Colon (tissue), 2 donors: ENCODE measurements around the gene SPARC.

Source experiments
- FAIRE-seq: peaks from 2 replicates; lab custom pipeline; 2012; peaks lifted over from hg19 to GRCh38; lab: Jason Lieb, UNC
- donor health status: control.
- donor health status: control.

SPARC gene

DNA sequence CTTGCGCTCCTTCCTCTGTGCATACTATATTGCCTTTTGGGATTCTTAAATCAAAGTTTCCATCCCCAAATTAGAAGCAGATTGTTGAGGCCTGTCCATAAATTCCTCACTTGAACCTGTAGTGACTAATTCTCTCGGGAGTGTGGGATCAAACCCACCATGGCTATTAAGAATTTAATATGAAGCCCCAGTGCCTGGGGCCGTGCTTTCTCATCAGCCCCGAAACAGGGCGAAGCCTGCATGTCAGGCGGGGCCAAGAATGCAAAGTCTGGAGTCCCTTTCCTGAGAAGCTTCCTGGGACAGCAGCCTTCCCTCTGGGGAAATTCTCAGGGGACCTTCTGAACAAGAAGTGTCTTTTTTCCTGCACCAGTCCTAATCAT lies 66.3 kb downstream of the SPARC start:
- FAIRE-seq, result no peak

DNA sequence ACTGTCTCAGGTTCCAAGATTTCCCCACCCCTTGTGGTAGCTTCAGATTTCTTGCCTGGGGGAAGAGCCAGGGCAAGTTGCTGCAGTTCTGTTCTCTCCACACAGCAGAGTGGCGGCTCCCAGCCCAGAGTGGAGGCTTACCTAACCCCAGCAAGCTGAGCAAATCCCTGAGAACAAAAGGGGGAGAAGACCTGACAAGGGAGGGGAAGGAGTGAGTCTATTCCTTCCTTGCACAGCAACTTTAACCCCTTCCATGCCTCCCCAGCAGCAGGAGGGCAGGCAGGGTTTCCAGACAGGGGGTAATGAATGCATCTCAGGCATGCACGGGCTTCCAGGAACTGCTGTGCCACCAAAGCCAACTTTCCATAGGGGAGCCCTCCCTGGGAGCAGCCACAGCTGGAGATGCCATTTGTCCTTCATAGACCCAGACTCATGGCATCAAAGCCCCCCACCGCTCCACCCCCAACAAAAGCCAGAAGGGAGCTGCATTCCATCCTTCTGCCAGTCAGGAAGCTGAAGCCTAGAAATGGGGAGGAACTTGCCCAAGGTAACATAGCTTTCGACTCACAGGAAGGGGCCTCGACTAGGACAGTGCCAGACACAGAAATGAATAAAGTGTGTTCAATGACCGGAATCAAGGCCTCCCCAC lies 66.8 kb downstream of the SPARC start:
- no peak for FAIRE-seq

DNA sequence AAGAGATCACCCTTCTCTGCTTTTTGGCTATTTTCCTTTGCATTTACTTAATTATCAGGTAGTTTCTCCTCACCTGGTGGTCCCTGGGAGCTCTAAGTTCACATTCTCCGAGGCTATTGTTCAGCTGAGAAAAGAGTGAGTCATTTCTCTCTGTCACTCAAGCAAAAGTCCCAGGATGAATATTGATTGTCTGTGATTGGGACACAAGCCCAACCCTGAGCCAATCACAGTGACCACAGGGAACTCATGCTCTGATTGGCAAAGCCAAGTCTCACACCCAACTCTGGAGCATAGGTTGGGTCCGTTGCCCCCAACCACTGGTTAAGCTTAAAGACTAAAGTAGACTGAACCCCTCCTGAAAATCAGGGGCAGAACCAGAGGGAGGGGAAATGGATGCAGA lies 67.8 kb downstream of the SPARC start:
- FAIRE-seq, result no peak

DNA sequence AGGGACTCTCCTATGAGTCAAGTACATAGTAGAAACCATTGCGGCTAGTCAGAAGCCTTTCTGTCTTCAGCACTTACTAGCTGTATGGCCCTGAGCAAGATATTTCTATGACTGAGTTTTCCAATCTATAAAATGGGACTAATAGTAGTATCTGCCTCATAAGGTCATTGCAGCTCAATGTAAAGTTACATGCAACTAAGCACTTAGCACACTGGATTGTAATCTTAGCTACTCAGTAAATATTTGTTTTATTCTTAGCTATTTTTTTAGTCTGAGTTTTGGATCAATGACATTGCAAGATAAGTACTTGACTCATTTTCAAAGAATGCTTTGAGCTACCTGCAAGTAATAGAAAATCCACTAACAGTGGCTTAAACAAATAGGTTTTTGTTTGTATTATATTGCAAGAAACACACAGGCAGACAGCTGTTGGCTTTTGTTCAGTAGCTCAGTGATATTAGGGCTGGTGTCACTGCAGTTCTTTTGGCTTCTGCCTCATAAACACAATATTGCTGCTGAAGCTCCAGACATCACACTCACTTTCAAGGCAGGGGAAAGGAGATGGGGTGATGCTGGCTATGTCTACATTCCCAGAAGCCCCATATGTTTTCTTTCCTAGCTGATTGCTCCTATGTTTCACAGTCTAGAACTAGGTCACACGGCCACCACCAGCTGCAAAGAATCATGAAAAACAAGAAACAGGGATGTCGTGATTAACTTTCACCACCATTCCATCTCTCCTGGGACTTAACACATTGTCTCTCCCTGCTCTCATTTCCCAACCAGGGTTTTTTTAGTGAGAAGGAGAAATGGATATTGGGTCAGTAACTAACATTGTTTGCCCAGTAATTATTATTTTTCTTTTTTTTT lies 68.6 kb downstream of the SPARC start:
- FAIRE-seq, result no peak

DNA sequence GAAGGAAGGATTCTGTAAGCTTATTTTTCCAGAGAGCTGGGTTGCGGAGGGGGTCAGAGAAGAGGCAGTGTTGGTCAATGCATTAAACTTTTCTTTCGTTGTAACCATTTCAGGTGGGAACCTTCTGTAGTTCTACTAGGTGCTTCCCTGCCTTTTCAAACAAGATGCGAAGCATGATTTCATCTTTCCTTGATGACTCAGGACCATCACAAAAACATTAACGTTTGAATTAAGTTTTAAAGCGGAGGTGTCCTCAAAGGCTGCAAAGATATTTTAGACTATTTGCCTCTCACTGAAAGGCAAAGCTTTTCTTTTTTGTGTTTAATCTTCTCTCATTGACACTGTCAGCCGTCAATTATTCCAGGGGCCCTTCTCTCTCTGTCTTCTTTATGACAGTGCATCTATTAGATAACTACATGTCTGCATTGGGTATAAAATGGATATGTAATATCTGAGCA lies 69.3 kb downstream of the SPARC start:
- no peak for FAIRE-seq

DNA sequence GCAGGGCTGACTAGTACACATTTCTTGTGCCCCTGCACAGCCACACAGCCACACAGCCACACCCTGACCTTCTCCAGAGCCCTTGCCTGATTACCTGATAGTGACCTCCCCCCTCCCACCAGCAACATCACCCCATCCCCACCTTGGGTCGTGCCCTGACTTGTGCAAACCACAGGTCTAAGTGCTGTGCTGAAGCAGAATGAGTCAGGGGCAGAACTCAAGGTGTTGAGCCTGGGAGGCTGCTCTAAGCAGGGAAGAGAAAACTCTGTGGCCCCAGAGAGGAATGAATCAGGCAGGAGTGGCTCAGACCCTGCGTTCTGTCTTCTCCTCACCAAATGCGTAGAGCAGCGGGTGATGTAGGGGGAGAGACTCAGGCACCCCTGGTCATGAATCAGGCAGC lies 71.3 kb downstream of the SPARC start:
- no peak for FAIRE-seq

DNA sequence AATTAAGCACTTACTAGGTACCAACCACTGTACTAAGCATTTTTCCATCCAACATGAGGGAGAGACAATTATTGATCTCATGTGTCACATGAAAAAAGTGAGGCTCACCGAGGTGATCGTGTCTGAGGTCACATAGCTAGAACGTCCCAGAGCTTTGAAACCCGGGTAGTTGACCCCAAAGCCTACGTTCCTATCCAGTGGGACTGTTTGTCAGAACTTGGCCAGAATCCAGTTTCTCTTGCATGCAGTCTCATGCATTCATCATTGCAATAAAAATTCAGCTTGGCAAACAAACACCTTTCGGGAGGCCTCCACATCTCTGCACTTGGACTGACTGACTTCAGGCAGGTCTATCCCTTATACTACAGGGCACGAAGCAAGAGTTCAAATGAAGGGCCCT lies 72.2 kb downstream of the SPARC start:
- no peak for FAIRE-seq

DNA sequence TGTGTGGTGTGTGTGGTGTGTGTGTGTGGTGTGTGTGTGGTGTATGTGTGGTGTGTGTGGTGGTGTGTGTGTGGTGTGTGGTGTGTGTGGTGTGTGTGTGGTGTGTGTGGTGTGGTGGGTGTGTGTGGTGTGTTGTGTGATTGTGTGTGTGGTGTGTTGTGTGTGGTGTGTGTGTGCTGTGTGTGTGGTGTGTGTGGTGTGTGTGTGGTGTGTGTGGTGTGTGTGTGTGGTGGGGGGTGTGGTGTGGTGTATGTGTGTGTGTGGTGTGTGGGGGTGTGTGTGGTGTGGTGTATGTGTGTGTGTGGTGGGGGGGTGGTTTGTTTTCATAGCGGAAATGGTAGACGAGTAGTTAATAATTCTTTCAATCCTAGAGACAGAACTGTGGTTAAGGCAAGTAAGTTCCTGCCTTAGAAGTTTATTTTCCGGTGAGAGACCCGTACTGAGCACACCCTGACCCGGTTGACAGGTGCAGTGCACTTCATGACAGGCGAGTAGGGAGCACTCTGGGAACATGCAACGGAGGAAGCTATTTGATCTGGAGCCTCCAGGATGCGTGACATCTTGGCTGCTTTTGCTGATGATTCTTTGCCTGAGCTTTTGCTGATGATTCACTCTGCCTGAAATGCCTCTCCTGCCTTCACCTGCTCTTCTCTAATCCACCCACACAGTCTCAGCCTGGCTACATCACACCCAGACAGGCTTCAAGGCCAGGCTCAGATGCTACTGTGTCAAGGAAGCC lies 73.9 kb downstream of the SPARC start:
- FAIRE-seq, result no peak

DNA sequence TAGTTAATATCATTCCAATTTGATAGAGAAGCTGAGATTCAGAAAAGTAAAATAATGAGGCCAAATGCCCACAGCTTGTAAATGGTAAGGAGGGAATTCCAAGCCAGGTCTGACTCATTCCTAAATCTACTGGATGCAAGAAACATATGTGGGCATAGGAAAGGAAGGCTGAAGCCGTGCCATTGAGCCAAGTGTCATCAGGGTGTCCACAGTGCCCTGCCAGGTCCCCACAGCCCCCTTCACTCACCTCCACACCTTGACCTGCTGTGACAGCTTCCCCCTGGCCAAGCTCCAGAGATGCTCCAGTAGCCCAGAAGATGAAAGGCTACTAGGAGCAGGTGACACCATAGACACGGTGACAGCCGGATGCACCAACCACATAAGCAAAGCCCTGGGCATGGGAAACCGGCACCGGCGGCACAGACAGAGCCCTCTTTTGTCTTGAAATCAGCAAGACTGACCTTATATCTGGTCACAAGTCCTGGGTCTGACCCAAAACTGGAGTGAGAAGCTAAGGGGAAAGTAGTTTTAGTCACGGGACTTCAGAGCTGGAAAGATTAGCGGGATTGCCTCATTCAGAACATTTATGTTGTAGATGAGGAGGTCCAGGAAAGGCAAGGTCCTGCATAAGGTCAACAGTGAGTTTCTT lies 75.5 kb downstream of the SPARC start:
- no peak for FAIRE-seq
